Astrocyte (in vitro differentiated cells and primary cell): ENCODE data around the gene ATP13A2.

Experiments used
- EZH2 ChIP-seq: IDR thresholded peaks from 2 replicates; pipeline ENCODE4 v1.6.1; 2012; ENCODE audit warnings: mild to moderate bottlenecking, low read length, inconsistent platforms; ENCODE audit not compliant: insufficient read depth
- TF ChIP-seq, protein P1 (sequence below): IDR thresholded peaks from 2 replicates; pipeline ENCODE4 v1.5.1; 2011; ENCODE audit warnings: low read depth, mild to moderate bottlenecking, inconsistent platforms, low read length, moderate library complexity; ENCODE audit not compliant: insufficient read depth

GRCh38 chr1:17043676-17044075 lies 31.9 kb upstream of the ATP13A2 start:
- TF ChIP-seq, protein P1, sequence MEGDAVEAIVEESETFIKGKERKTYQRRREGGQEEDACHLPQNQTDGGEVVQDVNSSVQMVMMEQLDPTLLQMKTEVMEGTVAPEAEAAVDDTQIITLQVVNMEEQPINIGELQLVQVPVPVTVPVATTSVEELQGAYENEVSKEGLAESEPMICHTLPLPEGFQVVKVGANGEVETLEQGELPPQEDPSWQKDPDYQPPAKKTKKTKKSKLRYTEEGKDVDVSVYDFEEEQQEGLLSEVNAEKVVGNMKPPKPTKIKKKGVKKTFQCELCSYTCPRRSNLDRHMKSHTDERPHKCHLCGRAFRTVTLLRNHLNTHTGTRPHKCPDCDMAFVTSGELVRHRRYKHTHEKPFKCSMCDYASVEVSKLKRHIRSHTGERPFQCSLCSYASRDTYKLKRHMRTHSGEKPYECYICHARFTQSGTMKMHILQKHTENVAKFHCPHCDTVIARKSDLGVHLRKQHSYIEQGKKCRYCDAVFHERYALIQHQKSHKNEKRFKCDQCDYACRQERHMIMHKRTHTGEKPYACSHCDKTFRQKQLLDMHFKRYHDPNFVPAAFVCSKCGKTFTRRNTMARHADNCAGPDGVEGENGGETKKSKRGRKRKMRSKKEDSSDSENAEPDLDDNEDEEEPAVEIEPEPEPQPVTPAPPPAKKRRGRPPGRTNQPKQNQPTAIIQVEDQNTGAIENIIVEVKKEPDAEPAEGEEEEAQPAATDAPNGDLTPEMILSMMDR: no peak
- TF ChIP-seq EZH2: no peak
